ENCODE measurements around the gene TMEM63A.
"Not testable (repeated sequence)": the region's sequence is repeated elsewhere in the genome, so short reads cannot be mapped to it uniquely, and the experiment has no call there.

GRCh38 chr1:225836296-225836695 lies 45.9 kb downstream of the TMEM63A start:
- TF ChIP-seq CTCF, EZH2 (IDR thresholded peaks at IDR 0.05): not testable (repeated sequence)
